GM23248 (cell line): Measurements from ENCODE around the gene NCF4. TPM values are rescaled to one million over a fixed set of nuclear protein-coding genes. Genes with fewer than 3 reads are reported as not detected.

ENCODE experiments used
- DNase-seq: peaks from one replicate; pipeline ENCODE4 v3.0.0-alpha.2; 2015
- H2AFZ ChIP-seq: fragments of 200-600 bp; sonication (generic); 2 replicates; pipeline ENCODE4 v1.6.1; 2016; ENCODE audit warnings: antibody characterized with exemption
- H3F3A ChIP-seq: fragments of 200-600 bp; sonication (generic); 2 replicates; pipeline ENCODE4 v1.6.1; 2016; ENCODE audit warnings: mild to moderate bottlenecking, antibody characterized with exemption, mixed run types; ENCODE audit not compliant: insufficient read depth
- H3K27ac ChIP-seq: fragments of 200-600 bp; sonication (generic); 2 replicates; pipeline ENCODE4 v1.5.1; 2016; ENCODE audit warnings: mild to moderate bottlenecking
- H3K27me3 ChIP-seq: fragments of 200-600 bp; sonication (generic); replicated peaks from 2 replicates; pipeline ENCODE4 v1.6.1; 2016; ENCODE audit warnings: mild to moderate bottlenecking; ENCODE audit not compliant: insufficient read depth
- H3K36me3 ChIP-seq: fragments of 200-600 bp; sonication (generic); 2 replicates; pipeline ENCODE4 v1.6.1; 2016; ENCODE audit warnings: low read depth, mild to moderate bottlenecking
- H3K4me1 ChIP-seq: fragments of 200-600 bp; sonication (generic); 2 replicates; pipeline ENCODE4 v1.6.1; 2016; ENCODE audit warnings: mild to moderate bottlenecking; ENCODE audit not compliant: insufficient read depth
- H3K4me2 ChIP-seq: fragments of 200-600 bp; sonication (generic); one replicate; pipeline ENCODE4 v1.6.1; 2016; ENCODE audit warnings: mild to moderate bottlenecking; ENCODE audit not compliant: unreplicated experiment
- H3K4me3 ChIP-seq: fragments of 200-600 bp; sonication (generic); 2 replicates; pipeline ENCODE4 v1.5.1; 2016; ENCODE audit warnings: mild to moderate bottlenecking
- H3K79me2 ChIP-seq: fragments of 200-600 bp; sonication (generic); 2 replicates; pipeline ENCODE4 v1.6.1; 2016; ENCODE audit warnings: mild to moderate bottlenecking; ENCODE audit not compliant: insufficient read depth
- H3K9ac ChIP-seq: fragments of 200-600 bp; sonication (generic); 2 replicates; pipeline ENCODE4 v1.6.1; 2016; ENCODE audit warnings: mild to moderate bottlenecking
- H3K9me2 ChIP-seq: fragments of 200-600 bp; sonication (generic); 2 replicates; pipeline ENCODE4 v1.6.1; 2016; ENCODE audit warnings: mixed run types, mild to moderate bottlenecking, moderate library complexity; ENCODE audit not compliant: insufficient read depth
- H3K9me3 ChIP-seq: fragments of 200-600 bp; sonication (generic); one replicate; pipeline ENCODE4 v1.6.1; 2017; ENCODE audit warnings: low read depth
- H4K20me1 ChIP-seq: fragments of 200-600 bp; sonication (generic); 2 replicates; pipeline ENCODE4 v1.6.0; 2016; ENCODE audit not compliant: insufficient read depth
- EZH2 ChIP-seq: fragments of 200-600 bp; sonication (generic); IDR thresholded peaks from 2 replicates; pipeline ENCODE4 v1.6.1; 2018; ENCODE audit warnings: antibody characterized with exemption, mild to moderate bottlenecking; ENCODE audit not compliant: insufficient read depth, poor library complexity, severe bottlenecking
- EZH2phosphoT487 ChIP-seq: fragments of 200-600 bp; sonication (generic); IDR thresholded peaks from 2 replicates; pipeline ENCODE4 v1.6.1; 2018; ENCODE audit warnings: antibody characterized with exemption, moderate library complexity, mild to moderate bottlenecking, low read depth; ENCODE audit not compliant: insufficient read depth
- WGBS, 2 experiments: methylation state at CpG; one replicate each; pipeline ENCODE4 v1.1.6; 2015 to 2017; ENCODE audit warnings: low lambda C conversion rate in 2 of 2, low coverage in 1 of 2; ENCODE audit errors: missing lambda C conversion rate in 2 of 2; 5-methylcytosine and 5-hydroxymethylcytosine counted together
- in situ Hi-C: fragments of 300-500 bp; cut with MboI; formaldehyde crosslinking; loops from 2 replicates; pipeline ENCODE4 v1.15.0; 2020
- polyA plus RNA-seq: library from polyadenylated mRNA; unstranded; fragments of >200 nt; fragmentation: Nextera tagmentation; extraction: Ambion mirVana; gene quantifications from 2 replicates; pipeline ENCODE4 v1.2.1, GENCODE V29; 2016
- total RNA-seq: library from RNA; depleted of rRNA; stranded (reverse); fragments of >200 nt; shearing (Covaris generic); gene quantifications from 2 replicates; pipeline ENCODE4 v1.2.3, GENCODE V29; 2014

NCF4 gene
- total and polyA plus RNA-seq, 2 experiments from 2014 or later = not detected

GRCh38 chr22:36839356-36840073, 21.3 kb upstream of the NCF4 start:
- no peaks in the 10 kb centered on the region for H3K9me3 ChIP-seq
- TF ChIP-seq EZH2phosphoT487 (no peak), EZH2 (no peak)
- H3K4me2 ChIP-seq = no peak overlapping the region
- H3K4me1 ChIP-seq = peaks cover 9% of the 10 kb centered on the region
- H3K36me3 ChIP-seq = no peaks in the 10 kb centered on the region
- in situ Hi-C loops = loop anchor here (10.0 kb wide), 1 partner anchor 295 kb away; no protein-coding TSS in a partner anchor
- H3K4me3 ChIP-seq = no peak overlapping the region
- no peaks in the 10 kb centered on the region for H3F3A ChIP-seq
- peaks cover 43% of the 10 kb centered on the region for H3K27me3 ChIP-seq
- no peaks in the 10 kb centered on the region for H4K20me1 ChIP-seq
- no peaks in the 10 kb centered on the region for H3K9me2 ChIP-seq
- no peak overlapping the region for H3K27ac ChIP-seq
- peak; percentile 57 for DNase-seq
- 52 to 55% methylated on average over 10 of the region's 10 CpGs for WGBS, 2 experiments
- no peaks in the 10 kb centered on the region for H3K79me2 ChIP-seq
- H3K9ac ChIP-seq = no peak overlapping the region
- 0 out of 2 replicates have a peak overlapping the region, but pooled peaks have one; percentile 14 for H2AFZ ChIP-seq

GRCh38 chr22:36840106-36840505, 20.7 kb upstream of the NCF4 start:
- 32 to 36% methylated on average over 8 of the region's 8 CpGs for WGBS, 2 experiments
- Histone ChIP-seq H3K36me3 (no peaks in the 10 kb centered on the region), H2AFZ (no peak overlapping the region), H3K27ac (no peak overlapping the region), H3K4me3 (no peak overlapping the region), H3K9ac (no peak overlapping the region), H3K4me1 (peaks cover 9% of the 10 kb centered on the region), H4K20me1 (no peaks in the 10 kb centered on the region), H3K4me2 (no peak overlapping the region), H3K9me2 (no peaks in the 10 kb centered on the region), H3F3A (no peaks in the 10 kb centered on the region), H3K27me3 (peaks cover 45% of the 10 kb centered on the region), H3K79me2 (no peaks in the 10 kb centered on the region), H3K9me3 (no peaks in the 10 kb centered on the region)
- no peak for DNase-seq
- in situ Hi-C loops = loop anchor here (10.0 kb wide), 1 partner anchor 295 kb away; no protein-coding TSS in a partner anchor
- TF ChIP-seq EZH2 = no peak
- TF ChIP-seq EZH2phosphoT487 = no peak

GRCh38 chr22:36846271-36846670, 14.5 kb upstream of the NCF4 start:
- TF ChIP-seq EZH2 (no peak), EZH2phosphoT487 (no peak)
- Histone ChIP-seq H3K9me3 (no peaks in the 10 kb centered on the region), H3K4me2 (no peak overlapping the region), H3K4me1 (no peaks in the 10 kb centered on the region), H3K27me3 (peaks cover 81% of the 10 kb centered on the region), H3K4me3 (no peak overlapping the region), H3K9me2 (no peaks in the 10 kb centered on the region), H3K9ac (no peak overlapping the region), H3K79me2 (no peaks in the 10 kb centered on the region), H3K36me3 (no peaks in the 10 kb centered on the region), H2AFZ (no peak overlapping the region), H4K20me1 (no peaks in the 10 kb centered on the region), H3F3A (no peaks in the 10 kb centered on the region), H3K27ac (no peak overlapping the region)
- in situ Hi-C loops = loop anchor here (10.0 kb wide), 1 partner anchor 301 kb away; no protein-coding TSS in a partner anchor
- DNase-seq = no peak
- 50 to 61% methylated on average over 4 to 5 of the region's 5 CpGs for WGBS, 2 experiments

GRCh38 chr22:36846949-36847348, 13.9 kb upstream of the NCF4 start:
- Histone ChIP-seq H3K9ac (no peak overlapping the region), H3F3A (no peaks in the 10 kb centered on the region), H3K27ac (no peak overlapping the region), H3K36me3 (no peaks in the 10 kb centered on the region), H3K79me2 (no peaks in the 10 kb centered on the region), H4K20me1 (no peaks in the 10 kb centered on the region), H3K9me3 (no peaks in the 10 kb centered on the region), H3K4me2 (no peak overlapping the region), H2AFZ (no peak overlapping the region), H3K27me3 (peaks cover 78% of the 10 kb centered on the region), H3K9me2 (no peaks in the 10 kb centered on the region), H3K4me3 (no peak overlapping the region), H3K4me1 (no peaks in the 10 kb centered on the region)
- in situ Hi-C loops = loop anchor here (10.0 kb wide), 1 partner anchor 302 kb away; no protein-coding TSS in a partner anchor
- 14 to 18% methylated on average over 6 of the region's 6 CpGs for WGBS, 2 experiments
- TF ChIP-seq EZH2 (no peak), EZH2phosphoT487 (no peak)
- DNase-seq = no peak
